DND-41 (cell line): ENCODE results near the gene EIF4E1B.

ENCODE experiments used
- ATAC-seq: fragments of 200-7000 bp; cut with Tn5 transposase; 3 replicates; pipeline ENCODE4 v1.9.1; 2021; ENCODE audit warnings: low read depth; ENCODE audit not compliant: insufficient read depth
- DNase-seq: peaks from one replicate; pipeline ENCODE4 v3.0.0-alpha.2; 2020
- H2AFZ ChIP-seq: 2 replicates; pipeline ENCODE4 v1.6.0; 2012; ENCODE audit warnings: low read depth, low read length
- H3K27ac ChIP-seq: 2 replicates; pipeline ENCODE4 v1.5.1; 2012; ENCODE audit warnings: low read length, inconsistent platforms
- H3K27me3 ChIP-seq: fragments of 200-600 bp; sonication (generic); 2 replicates; pipeline ENCODE4 v1.6.0; 2012; ENCODE audit warnings: low read length, mild to moderate bottlenecking, inconsistent platforms; ENCODE audit not compliant: insufficient read depth, poor library complexity
- H3K36me3 ChIP-seq: 2 replicates; pipeline ENCODE4 v1.5.1; 2012; ENCODE audit warnings: low read length, inconsistent platforms; ENCODE audit not compliant: insufficient read depth
- H3K4me1 ChIP-seq: 2 replicates; pipeline ENCODE4 v1.5.1; 2012; ENCODE audit warnings: mild to moderate bottlenecking, low read length; ENCODE audit not compliant: insufficient read depth
- H3K4me2 ChIP-seq: 2 replicates; pipeline ENCODE4 v1.6.0; 2012; ENCODE audit warnings: mild to moderate bottlenecking, moderate library complexity, low read length, inconsistent platforms; ENCODE audit not compliant: insufficient read depth
- H3K4me3 ChIP-seq, 2 experiments: fragments of 200-600 bp in 1 of 2; shearing (Covaris generic) in 1 of 2; 2 replicates each; pipeline ENCODE4 v1.5.1; 2012 to 2016; ENCODE audit warnings: inconsistent platforms in 2 of 2, low read length in 2 of 2, mild to moderate bottlenecking in 2 of 2, low read depth in 1 of 2, moderate library complexity in 1 of 2
- H3K79me2 ChIP-seq: 2 replicates; pipeline ENCODE4 v1.6.0; 2012; ENCODE audit warnings: low read length, inconsistent platforms; ENCODE audit not compliant: insufficient read depth
- H3K9ac ChIP-seq: 2 replicates; pipeline ENCODE4 v1.6.0; 2012; ENCODE audit warnings: low read depth, mild to moderate bottlenecking, inconsistent platforms, low read length, moderate library complexity
- H3K9me3 ChIP-seq: 2 replicates; pipeline ENCODE4 v1.5.1; 2012; ENCODE audit warnings: low read length, moderate library complexity, mild to moderate bottlenecking, inconsistent platforms; ENCODE audit not compliant: insufficient read depth, severe bottlenecking
- H4K20me1 ChIP-seq: 2 replicates; pipeline ENCODE4 v1.6.0; 2012; ENCODE audit warnings: low read length; ENCODE audit not compliant: insufficient read depth
- CTCF ChIP-seq: IDR thresholded peaks from 2 replicates; pipeline ENCODE4 v1.5.1; 2012; ENCODE audit warnings: borderline replicate concordance, low read length, moderate library complexity, mild to moderate bottlenecking; ENCODE audit not compliant: poor library complexity, severe bottlenecking; ENCODE audit errors: extremely low read depth
- EZH2 ChIP-seq: IDR thresholded peaks from 3 replicates; pipeline ENCODE4 v1.6.1; 2012; ENCODE audit warnings: borderline replicate concordance, low read depth, mild to moderate bottlenecking, moderate library complexity, low read length, inconsistent platforms; ENCODE audit not compliant: severe bottlenecking

Gene EIF4E1B

GRCh38 chr5:176609724-176610434, 20.6 kb upstream of the EIF4E1B start, which contains the start of gene GPRIN1:
Gene GPRIN1 (minus strand): TSS chr5:176610156. CDS start chr5:176599834, 10,322 bp downstream.
- Histone ChIP-seq H3K9me3 (no peaks in the 10 kb centered on the region), H3K36me3 (no peaks in the 10 kb centered on the region), H3K27ac (no peak within 1 kb of the TSS), H4K20me1 (no peaks in the 10 kb centered on the region; the same call in 1 of the 2 replicates), H3K9ac (no peak within 1 kb of the TSS), H3K27me3 (peaks cover 4% of the 10 kb centered on the region), H2AFZ (no peak within 1 kb of the TSS), H3K4me3 (no peak within 1 kb of the TSS), H3K79me2 (no peaks in the 10 kb centered on the region), H3K4me2 (no peak within 1 kb of the TSS), H3K4me1 (no peaks in the 10 kb centered on the region)
- peak; percentile 55 for DNase-seq
- ATAC-seq = peak; percentile 89
- TF ChIP-seq CTCF = no peak
- TF ChIP-seq EZH2 = no peak

GRCh38 chr5:176610435-176610773, 20.1 kb upstream of the EIF4E1B start:
- no peak overlapping the region for H2AFZ ChIP-seq
- no peaks in the 10 kb centered on the region for H3K9me3 ChIP-seq
- ATAC-seq (no peak), DNase-seq (no peak)
- H4K20me1 ChIP-seq = no peaks in the 10 kb centered on the region; the same call in 1 of the 2 replicates
- no peak overlapping the region for H3K9ac ChIP-seq
- H3K4me2 ChIP-seq = no peak overlapping the region
- peaks cover 4% of the 10 kb centered on the region for H3K27me3 ChIP-seq
- H3K36me3 ChIP-seq = no peaks in the 10 kb centered on the region
- no peaks in the 10 kb centered on the region for H3K79me2 ChIP-seq
- no peak overlapping the region for H3K4me3 ChIP-seq
- TF ChIP-seq EZH2 (no peak), CTCF (no peak)
- H3K27ac ChIP-seq = no peak overlapping the region
- H3K4me1 ChIP-seq = no peaks in the 10 kb centered on the region

GRCh38 chr5:176611435-176611834, 19.0 kb upstream of the EIF4E1B start:
- TF ChIP-seq CTCF (no peak), EZH2 (no peak)
- Histone ChIP-seq H3K9ac (no peak overlapping the region), H4K20me1 (no peaks in the 10 kb centered on the region; the same call in 1 of the 2 replicates), H3K36me3 (no peaks in the 10 kb centered on the region), H3K4me2 (no peak overlapping the region), H3K27ac (no peak overlapping the region), H2AFZ (no peak overlapping the region), H3K79me2 (no peaks in the 10 kb centered on the region), H3K27me3 (peaks cover 4% of the 10 kb centered on the region), H3K9me3 (no peaks in the 10 kb centered on the region), H3K4me1 (no peaks in the 10 kb centered on the region), H3K4me3 (no peak overlapping the region)
- ATAC-seq (no peak), DNase-seq (peak; percentile 69)
